Fibroblast of lung (primary cell): ENCODE results near the gene TMC6. TPM values are rescaled to one million over a fixed set of nuclear protein-coding genes. Genes with fewer than 3 reads are reported as not detected.
A peak's percentile ranks its signal among the peaks of the same experiment; 100 is the strongest.
"Not testable (repeated sequence)": the region's sequence is repeated elsewhere in the genome, so short reads cannot be mapped to it uniquely, and the experiment has no call there.

Experiments
- DNase-seq, 2 donors: peaks; one replicate each; pipeline versions ENCODE4 v3.0.0 to v3.0.0-alpha.2; 2010; ENCODE audit warnings: low read depth in 2 of 2
- H2AFZ ChIP-seq: 2 replicates; pipeline ENCODE4 v1.5.1; 2012; ENCODE audit warnings: low read length, control low read depth, inconsistent platforms
- H3K27ac ChIP-seq: 2 replicates; pipeline ENCODE4 v1.5.1; 2011; ENCODE audit warnings: low read length, control low read depth; ENCODE audit not compliant: insufficient read depth
- H3K27me3 ChIP-seq: 2 replicates; pipeline ENCODE4 v1.5.1; 2011; ENCODE audit warnings: mild to moderate bottlenecking, low read length; ENCODE audit not compliant: control insufficient read depth, insufficient read depth
- H3K36me3 ChIP-seq: 2 replicates; pipeline ENCODE4 v1.5.1; 2011; ENCODE audit warnings: low read length; ENCODE audit not compliant: control insufficient read depth, insufficient read depth
- H3K4me1 ChIP-seq: 2 replicates; pipeline ENCODE4 v1.5.1; 2011; ENCODE audit warnings: low read length; ENCODE audit not compliant: control insufficient read depth, insufficient read depth; ENCODE audit errors: extremely low read depth
- H3K4me2 ChIP-seq: 2 replicates; pipeline ENCODE4 v1.5.1; 2011; ENCODE audit warnings: low read length, control low read depth; ENCODE audit not compliant: insufficient read depth; ENCODE audit errors: extremely low read depth
- H3K4me3 ChIP-seq, 4 experiments: fragments of 200-600 bp in 1 of 4; sonication (generic) in 1 of 4; replicated peaks in 1 of 4; 2 replicates each; pipeline ENCODE4 v1.5.1; 2011 to 2016; ENCODE audit warnings: low read length in 4 of 4, low read depth in 3 of 4, mild to moderate bottlenecking in 3 of 4, control low read depth in 2 of 4, inconsistent platforms in 1 of 4, mixed read lengths in 1 of 4; ENCODE audit not compliant: insufficient read depth in 1 of 4; ENCODE audit errors: control extremely low read depth in 1 of 4
- H3K79me2 ChIP-seq: 2 replicates; pipeline ENCODE4 v1.5.1; 2012; ENCODE audit warnings: mild to moderate bottlenecking, low read length, inconsistent platforms; ENCODE audit not compliant: control insufficient read depth, insufficient read depth
- H3K9ac ChIP-seq: 2 replicates; pipeline ENCODE4 v1.5.1; 2011; ENCODE audit warnings: mild to moderate bottlenecking, low read length, control low read depth; ENCODE audit not compliant: insufficient read depth
- H3K9me3 ChIP-seq: 2 replicates; pipeline ENCODE4 v1.5.1; 2012; ENCODE audit warnings: low read depth, low read length; ENCODE audit not compliant: control insufficient read depth, insufficient read depth
- H4K20me1 ChIP-seq: 2 replicates; pipeline ENCODE4 v1.5.1; 2011; ENCODE audit warnings: low read length; ENCODE audit not compliant: control insufficient read depth, insufficient read depth; ENCODE audit errors: extremely low read depth
- EZH2 ChIP-seq: IDR thresholded peaks from 2 replicates; pipeline ENCODE4 v1.5.1; 2012; ENCODE audit warnings: low read length, control low read depth, mild to moderate bottlenecking; ENCODE audit errors: missing control alignments
- polyA plus RNA-seq, 2 donors: library from polyadenylated mRNA; depleted of rRNA in 1 of 2; stranded (reverse) in 1 of 2; unstranded in 1 of 2; fragments of >200 nt; gene quantifications; 2 replicates each; pipeline ENCODE4 v1.2.1, GENCODE V29; 2011 to 2012; ENCODE audit warnings: missing spikeins in 1 of 2
- total RNA-seq: library from RNA; depleted of rRNA; stranded (reverse); fragments of >200 nt; gene quantifications from 2 replicates; pipeline ENCODE4 v1.2.1, GENCODE V29; 2014
- TF ChIP-seq, protein P1 (sequence below), 2 donors: IDR thresholded peaks in 1 of 2; conservative IDR thresholded peaks in 1 of 2; 1 replicate in 1 of 2; 2 replicates in 1 of 2; pipeline ENCODE4 v1.5.1; 2011 to 2012; ENCODE audit warnings: low read length in 2 of 2, control low read depth in 1 of 2, inconsistent platforms in 1 of 2, low read depth in 1 of 2, mild to moderate bottlenecking in 1 of 2

TMC6 gene
- total and polyA plus RNA-seq, 2 donors (not counting 1 experiment from before 2014, with no cell fraction given): 0.17 to 1.3 TPM

DNA sequence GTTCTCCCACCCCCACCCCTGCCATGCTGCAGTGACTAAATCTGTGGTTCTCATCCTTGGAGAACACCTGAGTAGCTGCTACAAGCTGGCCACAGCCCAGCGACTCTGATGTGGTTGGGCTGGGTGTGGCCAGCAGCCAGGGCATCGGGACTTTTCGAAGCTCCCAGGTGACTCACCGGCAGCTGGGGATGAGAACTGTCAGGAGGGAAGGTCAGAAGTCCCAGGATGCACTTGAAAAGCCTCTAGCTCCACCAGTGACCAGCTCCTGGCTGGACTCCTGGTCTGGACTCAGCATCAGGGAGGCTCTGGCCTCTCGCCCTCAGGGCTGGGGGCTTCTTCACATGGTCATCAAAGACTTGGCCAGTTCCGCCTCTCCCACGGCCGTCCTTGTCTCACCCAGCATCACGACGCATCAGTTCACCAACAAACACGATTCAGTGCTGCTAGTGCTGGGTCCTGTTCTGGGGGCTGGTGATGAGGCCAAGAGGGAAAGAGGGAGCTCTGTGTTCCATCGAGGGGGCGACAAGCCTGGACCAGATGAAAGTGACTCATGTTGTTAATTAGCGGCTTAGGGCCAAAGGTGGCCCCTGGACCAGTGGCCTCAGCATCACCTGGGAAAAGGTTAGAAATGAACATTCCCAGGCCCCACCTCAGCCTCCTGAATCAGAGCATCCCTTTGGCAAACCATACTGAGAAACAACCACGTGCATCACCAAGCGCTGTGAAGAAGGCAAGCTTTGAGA is 13.7 kb upstream of the TMC6 start:
- DNase-seq: peak; percentile 45 to 69
- H2AFZ ChIP-seq: no peak overlapping the region
- no peaks in the 10 kb centered on the region for H3K27me3 ChIP-seq

DNA sequence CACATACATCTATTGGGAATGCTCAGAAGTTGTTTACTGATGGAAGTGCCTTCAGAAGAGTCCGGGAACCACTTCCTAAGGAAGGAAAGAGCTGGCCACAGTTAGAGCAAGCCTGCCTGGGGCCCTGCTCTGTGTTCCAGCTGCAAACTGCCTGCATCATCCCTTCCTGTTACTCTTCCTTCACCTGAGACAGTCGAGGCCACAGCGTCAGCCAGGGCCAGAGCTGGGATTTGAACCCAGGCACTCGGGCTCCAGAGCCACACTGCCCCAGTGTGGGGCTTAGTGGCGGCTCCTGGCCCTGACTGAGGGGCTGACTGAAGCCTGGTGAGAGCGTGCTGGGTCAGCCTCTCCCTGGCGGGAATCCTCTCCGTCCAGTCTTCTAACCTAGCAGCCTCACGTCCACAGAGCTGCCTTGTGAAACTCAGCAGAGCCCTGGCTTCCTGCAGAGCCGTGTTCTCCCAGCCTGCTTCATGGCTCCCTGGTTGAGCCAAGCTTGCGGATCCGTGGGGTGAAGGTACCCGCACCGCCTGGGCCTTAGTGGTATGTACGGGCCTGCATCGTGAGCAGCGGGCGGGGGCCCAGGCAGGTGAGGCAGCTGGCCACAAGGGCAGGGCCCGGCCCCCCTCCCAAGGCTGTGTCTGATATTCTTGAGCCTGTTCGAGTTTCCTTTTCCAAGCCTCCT is 13.0 kb upstream of the TMC6 start:
- Histone ChIP-seq H2AFZ (no peak overlapping the region), H3K4me1 (peaks cover 24% of the 10 kb centered on the region), H3K9me3 (no peaks in the 10 kb centered on the region), H3K79me2 (no peaks in the 10 kb centered on the region), H3K27ac (no peak overlapping the region), H3K4me2 (no peak overlapping the region), H3K36me3 (no peaks in the 10 kb centered on the region), H3K9ac (no peak overlapping the region), H4K20me1 (no peaks in the 10 kb centered on the region), H3K4me3 (no peak overlapping the region), H3K27me3 (no peaks in the 10 kb centered on the region)
- DNase-seq: no peak
- TF ChIP-seq EZH2: no peak
- TF ChIP-seq, protein P1, sequence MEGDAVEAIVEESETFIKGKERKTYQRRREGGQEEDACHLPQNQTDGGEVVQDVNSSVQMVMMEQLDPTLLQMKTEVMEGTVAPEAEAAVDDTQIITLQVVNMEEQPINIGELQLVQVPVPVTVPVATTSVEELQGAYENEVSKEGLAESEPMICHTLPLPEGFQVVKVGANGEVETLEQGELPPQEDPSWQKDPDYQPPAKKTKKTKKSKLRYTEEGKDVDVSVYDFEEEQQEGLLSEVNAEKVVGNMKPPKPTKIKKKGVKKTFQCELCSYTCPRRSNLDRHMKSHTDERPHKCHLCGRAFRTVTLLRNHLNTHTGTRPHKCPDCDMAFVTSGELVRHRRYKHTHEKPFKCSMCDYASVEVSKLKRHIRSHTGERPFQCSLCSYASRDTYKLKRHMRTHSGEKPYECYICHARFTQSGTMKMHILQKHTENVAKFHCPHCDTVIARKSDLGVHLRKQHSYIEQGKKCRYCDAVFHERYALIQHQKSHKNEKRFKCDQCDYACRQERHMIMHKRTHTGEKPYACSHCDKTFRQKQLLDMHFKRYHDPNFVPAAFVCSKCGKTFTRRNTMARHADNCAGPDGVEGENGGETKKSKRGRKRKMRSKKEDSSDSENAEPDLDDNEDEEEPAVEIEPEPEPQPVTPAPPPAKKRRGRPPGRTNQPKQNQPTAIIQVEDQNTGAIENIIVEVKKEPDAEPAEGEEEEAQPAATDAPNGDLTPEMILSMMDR (conservative IDR thresholded peaks at IDR 0.05 in 1 of 2, IDR thresholded peaks at IDR 0.05 in 1 of 2; ENCODE audit: low read depth in 1 of 2, low read length in 2 of 2): no peak

More for the DNA sequence above, 13.7 kb upstream of the TMC6 start:
- no peak for TF ChIP-seq EZH2
- TF ChIP-seq, protein P1 (conservative IDR thresholded peaks at IDR 0.05 in 1 of 2, IDR thresholded peaks at IDR 0.05 in 1 of 2; ENCODE audit: low read depth in 1 of 2, low read length in 2 of 2): no peak
- Histone ChIP-seq H3K4me1 (peaks cover 24% of the 10 kb centered on the region), H3K9ac (no peak overlapping the region), H3K9me3 (no peaks in the 10 kb centered on the region), H3K36me3 (no peaks in the 10 kb centered on the region), H4K20me1 (no peaks in the 10 kb centered on the region), H3K4me3 (no peak overlapping the region), H3K4me2 (no peak overlapping the region), H3K79me2 (no peaks in the 10 kb centered on the region), H3K27ac (no peak overlapping the region)

DNA sequence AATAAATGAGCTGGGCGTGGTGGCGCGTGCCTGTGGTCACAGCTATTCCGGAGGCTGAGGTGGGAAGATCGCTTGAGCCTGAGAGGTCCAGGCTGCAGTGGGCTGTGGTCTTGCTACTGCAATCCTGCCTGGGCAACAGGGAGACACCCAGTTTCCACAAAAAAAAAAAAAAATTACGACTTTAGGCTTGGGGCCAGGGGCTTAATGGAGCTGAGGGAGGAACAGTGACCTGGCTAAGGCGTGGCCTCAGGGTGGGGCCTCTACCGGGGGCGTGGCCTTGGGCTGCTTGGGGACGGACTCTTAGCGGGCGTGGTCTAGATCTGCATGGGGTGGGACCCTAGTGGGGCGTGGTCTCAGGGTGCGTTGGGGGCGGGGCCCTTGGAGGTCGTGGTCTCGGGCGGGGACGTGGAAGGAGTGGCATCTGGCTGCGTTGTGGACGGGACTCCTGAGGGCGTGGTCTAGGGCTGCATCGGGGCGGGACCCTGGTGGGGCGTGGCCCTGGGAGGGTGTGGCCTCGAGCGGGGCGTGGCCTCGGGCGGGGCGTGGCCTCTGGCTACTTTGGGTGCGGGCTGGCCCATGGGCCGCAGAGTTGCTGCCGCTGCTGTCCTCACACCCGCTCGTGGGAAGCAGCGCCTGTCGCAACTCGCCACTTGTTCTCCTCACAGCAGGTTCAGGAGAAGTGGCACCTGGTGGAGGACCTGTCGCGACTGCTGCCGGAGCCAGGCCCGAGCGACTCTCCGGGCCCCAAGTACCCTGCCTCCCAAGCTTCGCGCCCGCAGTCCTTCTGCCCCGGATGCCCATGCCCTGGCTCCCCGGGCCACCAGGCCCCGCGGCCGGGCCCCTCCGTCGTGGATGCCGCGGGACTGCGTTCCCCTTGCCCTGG is 11.9 kb upstream of the TMC6 start:
- H2AFZ ChIP-seq: no peak overlapping the region
- no peaks in the 10 kb centered on the region for H3K36me3 ChIP-seq
- H3K4me3 ChIP-seq: no peak overlapping the region
- no peak overlapping the region for H3K9ac ChIP-seq
- no peak for TF ChIP-seq EZH2
- TF ChIP-seq, protein P1 (conservative IDR thresholded peaks at IDR 0.05 in 1 of 2, IDR thresholded peaks at IDR 0.05 in 1 of 2; ENCODE audit: low read depth in 1 of 2, low read length in 2 of 2): no peak
- DNase-seq: peak; percentile 67 to 77
- no peaks in the 10 kb centered on the region for H3K27me3 ChIP-seq
- H3K4me1 ChIP-seq: peaks cover 22% of the 10 kb centered on the region
- H3K79me2 ChIP-seq: no peaks in the 10 kb centered on the region
- H4K20me1 ChIP-seq: no peaks in the 10 kb centered on the region
- no peak overlapping the region for H3K27ac ChIP-seq
- no peaks in the 10 kb centered on the region for H3K9me3 ChIP-seq
- no peak overlapping the region for H3K4me2 ChIP-seq

- peaks cover 16% of the 10 kb centered on the region for H3K4me1 ChIP-seq
- H3K9me3 ChIP-seq, H3K9ac ChIP-seq, H3K27me3 ChIP-seq, H3K4me3 ChIP-seq, H3K27ac ChIP-seq, H3K4me2 ChIP-seq, H3K79me2 ChIP-seq, H2AFZ ChIP-seq, DNase-seq, H3K36me3 ChIP-seq, H4K20me1 ChIP-seq: not testable (repeated sequence)
Measured at GRCh38 chr17:78139861-78140168, 11.3 kb upstream of the TMC6 start.
